Stromal cell of bone marrow (primary cell): Measurements from ENCODE around the gene SLC41A1.

ENCODE experiments used
- DNase-seq: peaks from one replicate; pipeline ENCODE4 v3.0.0-alpha.2; 2012; ENCODE audit warnings: low read depth

The SLC41A1 gene

DNA sequence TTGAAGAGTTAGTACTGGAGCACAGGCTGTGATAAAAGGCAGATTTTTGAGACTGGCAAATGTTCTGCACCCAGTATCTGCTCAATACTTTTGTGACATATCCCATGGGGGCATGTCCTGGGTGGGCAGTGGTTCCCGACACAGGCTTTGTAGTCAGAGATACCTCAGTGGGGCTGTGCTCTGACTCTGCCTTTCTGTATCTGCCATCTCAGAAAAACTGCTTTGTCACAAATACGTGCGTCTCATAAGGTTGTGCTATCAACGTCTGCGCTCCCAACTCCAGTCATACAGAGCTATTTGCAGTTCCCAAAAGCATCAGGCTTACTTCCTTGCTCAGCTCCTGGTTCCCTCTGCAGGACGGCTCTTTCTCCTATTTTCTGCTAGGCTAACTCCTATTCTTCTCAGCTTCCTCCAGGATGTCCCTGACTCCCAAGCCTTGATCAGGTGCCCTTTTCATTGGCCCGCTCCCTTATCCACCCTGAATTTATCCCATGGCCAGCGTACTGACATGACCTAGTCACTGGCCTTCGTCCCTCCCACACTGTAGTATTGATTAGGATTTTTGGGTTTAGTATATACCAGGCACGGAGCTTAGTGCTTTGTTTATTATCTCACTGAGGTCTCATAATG, 25.6 kb downstream of the SLC41A1 start:
- no peak for DNase-seq

GRCh38 chr1:205786601-205787000, 26.4 kb downstream of the SLC41A1 start:
- DNase-seq: no peak

DNA sequence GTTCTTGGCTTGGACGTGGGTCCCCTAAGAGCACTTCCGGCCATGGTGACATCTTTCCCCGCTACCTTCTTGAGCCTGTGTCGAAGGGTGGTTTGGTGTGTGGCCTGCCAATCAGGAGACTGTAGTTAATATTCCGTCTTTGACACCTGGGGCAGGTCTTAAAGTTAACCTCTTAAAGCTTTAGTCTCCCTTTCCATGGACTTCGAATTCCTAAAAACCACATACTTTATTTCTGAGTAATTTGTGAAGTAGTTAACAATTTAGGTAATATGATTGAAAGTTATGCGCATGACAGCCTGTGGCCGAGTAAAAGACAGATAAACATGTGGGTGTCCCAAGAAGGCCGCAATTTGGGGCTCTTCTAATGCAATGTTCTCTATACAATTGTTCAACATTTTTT, 27.6 kb downstream of the SLC41A1 start:
- no peak for DNase-seq

GRCh38 chr1:205783904-205784303, 29.1 kb downstream of the SLC41A1 start:
- peak; percentile 49 for DNase-seq

- no peak for DNase-seq
Observed at GRCh38 chr1:205783433-205783795, 29.6 kb downstream of the SLC41A1 start.

DNA sequence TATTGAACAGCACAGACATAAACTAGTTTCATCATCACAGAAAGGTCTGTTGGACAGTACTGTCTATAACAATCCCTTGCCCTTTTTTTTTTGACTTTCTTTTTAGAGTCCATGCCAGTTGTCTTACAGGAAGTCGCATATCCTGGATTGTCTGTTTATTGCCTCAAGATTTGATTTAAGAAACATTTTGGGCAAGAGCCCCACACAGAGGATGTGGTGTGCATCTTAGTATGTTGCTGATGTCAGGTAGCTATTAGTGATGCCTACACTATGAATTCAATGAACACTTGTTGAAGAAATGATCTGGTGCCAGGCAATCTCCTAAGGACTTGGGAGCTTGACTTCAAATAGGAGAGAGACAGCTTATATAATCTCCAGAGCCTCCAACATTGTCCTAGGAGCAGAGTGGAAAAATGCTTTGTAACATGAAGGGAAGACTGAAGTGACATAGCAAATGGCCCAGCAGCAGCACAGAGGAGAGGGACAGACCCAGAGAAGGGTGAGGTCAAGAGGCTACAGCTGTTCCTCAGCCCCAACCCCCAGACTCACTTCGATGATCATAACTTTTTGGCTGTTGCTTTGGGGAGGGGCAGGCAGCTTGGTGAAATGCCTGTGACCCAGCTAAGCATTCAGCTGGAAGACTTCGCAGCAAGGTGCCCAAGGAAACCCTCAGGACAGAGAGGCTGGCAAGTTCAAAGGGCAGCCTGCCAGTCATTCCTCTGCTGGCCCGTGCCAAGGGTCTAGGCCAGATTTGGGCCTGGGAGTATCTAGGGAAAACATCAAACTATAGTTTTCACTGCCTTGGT, 30.2 kb downstream of the SLC41A1 start:
- no peak for DNase-seq

GRCh38 chr1:205780335-205780734, 32.7 kb downstream of the SLC41A1 start:
- DNase-seq: no peak

DNA sequence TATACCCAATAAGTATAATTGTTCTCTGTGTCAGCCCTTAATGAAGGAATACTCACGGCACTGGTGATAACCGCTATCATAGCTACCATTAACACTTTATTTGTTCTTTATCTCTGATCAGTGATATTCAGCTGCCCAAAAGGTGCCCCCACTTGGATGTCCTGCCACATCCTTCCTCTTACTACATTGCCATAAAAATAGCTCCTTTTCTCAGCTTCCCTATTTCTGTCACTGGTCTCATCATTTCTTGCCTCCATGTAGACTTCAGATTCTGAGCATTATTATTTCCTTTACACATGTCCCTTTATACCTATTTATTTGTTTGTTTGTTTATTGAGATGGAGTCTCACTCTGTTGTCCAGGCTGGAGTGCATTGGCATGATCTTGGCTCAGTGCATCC, 35.0 kb downstream of the SLC41A1 start:
- DNase-seq: no peak

DNA sequence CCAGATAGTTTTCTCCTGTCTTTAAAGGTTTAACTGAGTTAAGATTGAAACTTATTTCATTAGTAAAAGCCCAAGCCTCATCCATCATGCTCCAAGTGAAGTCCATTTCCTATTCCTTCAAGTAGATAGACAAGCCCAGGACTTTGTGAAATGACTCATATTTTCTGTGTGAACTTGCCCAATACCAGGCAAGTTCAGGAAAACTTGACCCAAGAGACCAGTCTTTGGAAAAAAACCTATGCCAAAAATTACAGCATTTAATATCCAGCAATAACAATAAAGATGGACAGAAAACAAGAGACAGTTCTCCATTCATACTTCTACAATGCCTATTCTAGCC, 37.3 kb downstream of the SLC41A1 start:
- DNase-seq: peak; percentile 93

DNA sequence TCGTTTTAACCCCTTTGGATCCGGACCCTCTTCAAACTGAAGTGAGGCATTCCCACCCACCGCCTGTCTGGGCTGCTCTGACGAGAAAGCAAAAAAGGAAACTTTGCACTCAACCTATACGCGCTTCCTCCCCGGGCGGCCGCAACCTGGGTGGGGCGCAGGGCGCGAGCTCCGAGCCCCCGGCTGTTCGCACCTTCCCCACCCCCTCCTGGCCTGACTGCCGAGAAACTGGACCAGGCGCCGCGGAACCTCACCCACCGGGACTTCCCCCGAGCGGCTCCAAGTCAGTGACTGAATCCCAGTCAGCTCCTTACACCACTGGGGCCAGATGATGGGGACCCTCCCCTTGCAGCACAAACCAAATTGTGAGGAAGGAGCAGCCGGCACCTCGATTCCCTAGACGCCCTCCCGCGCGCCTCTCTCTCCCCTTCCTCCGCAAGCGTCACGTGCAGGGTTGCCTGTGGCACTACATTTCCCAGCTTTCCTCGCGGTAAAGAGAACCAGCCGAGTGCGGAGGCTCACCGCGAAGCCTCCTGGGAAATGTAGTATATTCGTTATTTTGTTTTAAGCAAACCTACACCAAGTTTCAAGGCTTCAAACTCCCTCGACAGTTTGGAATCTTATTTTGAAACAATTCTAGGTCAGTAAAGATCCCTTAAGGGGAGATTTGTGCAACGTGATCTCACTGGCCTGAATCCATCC, 37.8 kb downstream of the SLC41A1 start, which contains the start of gene RAB29:
Gene RAB29, minus strand, starts transcription at position 468 of the 702 bp plus-strand sequence. CDS start 526 bp downstream, outside the sequence.
- DNase-seq: peak; percentile 86

DNA sequence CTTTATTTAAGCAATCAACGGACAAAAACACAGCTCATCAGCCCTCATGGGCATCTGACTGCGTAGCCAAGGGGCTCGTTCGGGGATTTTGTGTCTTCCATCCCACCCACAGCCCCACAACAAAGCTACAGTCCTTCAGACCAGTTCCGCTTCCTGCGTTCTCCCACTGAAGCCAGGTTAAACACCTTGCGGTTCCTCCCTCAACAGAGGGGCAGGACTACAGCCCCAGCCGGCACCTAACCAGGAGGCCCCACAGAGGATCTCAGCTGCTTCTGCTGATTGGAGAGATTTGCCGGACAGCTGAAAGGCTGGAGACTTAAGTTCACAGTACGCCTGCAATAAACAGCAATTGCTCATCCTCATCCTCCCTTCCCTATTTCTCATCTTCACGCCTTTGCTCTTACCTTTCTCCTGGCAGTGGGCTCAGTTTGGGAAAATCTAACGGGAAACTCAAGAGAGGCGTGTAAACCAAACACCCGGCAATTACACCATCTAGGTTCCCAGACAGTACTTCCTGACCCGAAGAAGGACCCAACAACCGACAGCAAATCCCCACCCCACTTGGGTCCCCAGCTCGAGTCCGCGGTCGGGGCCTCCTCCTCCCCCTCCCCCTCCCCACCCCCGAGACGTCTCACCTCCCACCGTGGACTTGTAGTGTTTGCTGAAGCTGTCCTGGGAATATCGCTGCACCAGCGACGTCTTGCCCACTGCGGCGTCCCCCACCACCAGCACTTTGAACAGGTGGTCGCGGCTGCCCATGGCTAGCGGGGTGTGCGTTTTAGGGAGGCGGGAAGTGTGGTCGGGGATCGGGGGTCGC, 38.6 kb downstream of the SLC41A1 start:
- DNase-seq: no peak

DNA sequence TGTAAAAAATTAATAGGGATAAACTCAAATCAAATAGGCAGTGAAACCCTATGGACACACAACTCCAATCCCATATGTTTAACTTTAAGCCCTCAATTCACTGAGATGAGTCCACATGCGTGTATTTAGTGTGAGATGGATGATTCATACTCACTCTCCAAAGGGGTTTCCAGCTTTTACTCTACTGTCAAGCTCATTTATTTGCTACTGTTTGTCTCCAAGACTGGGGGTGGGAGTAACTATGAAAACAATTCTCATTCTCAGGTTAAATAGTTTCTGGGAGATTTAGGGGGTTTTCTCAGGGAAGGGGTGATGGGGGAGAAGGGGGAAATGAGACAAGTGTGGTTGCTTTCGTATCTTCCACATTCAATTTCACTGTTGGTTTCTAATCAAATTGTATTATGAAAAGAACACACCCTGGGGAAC, 40.4 kb downstream of the SLC41A1 start:
- DNase-seq: no peak

GRCh38 chr1:205770618-205771017, 42.4 kb downstream of the SLC41A1 start:
- no peak for DNase-seq

GRCh38 chr1:205769641-205770365, 43.2 kb downstream of the SLC41A1 start:
- DNase-seq: no peak

GRCh38 chr1:205767248-205767647, 45.8 kb downstream of the SLC41A1 start:
- DNase-seq: no peak

DNA sequence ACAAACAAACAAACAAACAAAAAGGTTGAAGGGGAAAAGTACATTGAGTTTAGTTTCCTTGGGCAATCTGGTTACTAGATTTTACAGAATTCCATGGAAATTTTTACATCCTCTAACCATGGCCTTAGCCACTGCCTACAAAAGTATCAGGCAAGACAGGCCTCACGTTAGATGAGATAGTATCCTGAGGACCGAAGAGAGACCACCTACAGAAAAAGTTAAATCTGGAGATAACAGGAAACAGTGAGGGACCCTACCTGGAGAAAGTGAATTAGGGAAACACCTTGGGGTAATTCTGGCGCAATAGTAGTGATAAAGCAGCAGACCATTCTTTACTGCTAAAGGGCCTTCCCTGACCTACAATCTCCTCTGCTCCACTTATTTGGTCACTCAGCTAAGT, 46.4 kb downstream of the SLC41A1 start:
- no peak for DNase-seq

DNA sequence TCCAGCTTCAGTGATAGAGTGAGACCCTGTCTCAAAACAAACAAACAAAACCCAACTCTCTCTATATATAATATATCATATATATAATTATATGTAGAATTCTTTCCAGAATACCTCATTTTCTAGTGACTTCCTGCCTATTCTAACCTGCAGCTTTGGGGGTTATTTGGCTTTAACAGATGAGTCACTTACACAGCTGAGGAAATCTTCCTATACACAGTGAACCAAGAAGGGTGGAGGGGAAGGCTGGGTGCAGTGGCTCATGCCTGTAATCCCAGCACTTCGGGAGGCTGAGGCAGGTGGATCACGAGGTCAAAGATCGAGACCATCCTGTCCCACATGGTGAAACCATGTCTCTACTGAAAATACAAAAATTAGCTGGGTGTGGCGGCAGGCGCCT, 47.0 kb downstream of the SLC41A1 start:
- no peak for DNase-seq

DNA sequence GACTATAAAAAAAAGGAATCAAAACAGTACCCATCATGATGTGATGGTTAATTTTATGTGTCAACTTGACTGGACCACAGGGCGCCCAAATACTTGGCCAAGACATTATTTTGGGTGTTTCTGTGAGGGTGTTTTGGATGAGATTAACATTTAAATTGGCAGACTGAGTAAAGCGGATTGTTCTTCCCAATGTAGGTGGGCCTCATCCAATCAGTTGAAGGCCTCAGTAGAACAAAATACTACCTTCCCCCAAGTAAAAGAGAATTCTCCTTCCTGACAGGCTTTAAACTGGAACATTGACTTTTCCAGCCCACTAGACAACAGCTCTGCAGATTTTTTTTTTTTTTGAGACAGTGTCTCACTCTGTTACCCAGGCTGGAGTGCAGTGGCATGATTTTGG, 48.4 kb downstream of the SLC41A1 start:
- no peak for DNase-seq

DNA sequence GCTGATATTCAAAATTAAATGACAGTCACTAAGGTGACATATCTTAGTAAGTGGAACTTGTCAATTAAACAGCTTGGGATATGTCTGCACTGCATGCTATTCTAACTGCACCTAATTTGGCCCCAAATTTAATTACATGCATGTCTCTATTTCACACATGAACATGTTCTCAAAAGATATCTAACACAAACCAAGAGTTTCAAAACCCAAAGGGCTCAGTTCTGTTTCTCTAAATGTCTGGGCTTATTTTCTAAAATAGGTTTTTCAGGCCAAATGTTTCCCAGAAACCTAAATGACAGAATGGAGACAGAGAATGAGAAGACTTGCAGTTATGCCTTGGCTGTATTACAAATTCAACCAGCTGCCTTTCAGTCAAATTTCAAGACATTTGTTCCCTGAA, 49.0 kb downstream of the SLC41A1 start:
- DNase-seq: no peak

DNA sequence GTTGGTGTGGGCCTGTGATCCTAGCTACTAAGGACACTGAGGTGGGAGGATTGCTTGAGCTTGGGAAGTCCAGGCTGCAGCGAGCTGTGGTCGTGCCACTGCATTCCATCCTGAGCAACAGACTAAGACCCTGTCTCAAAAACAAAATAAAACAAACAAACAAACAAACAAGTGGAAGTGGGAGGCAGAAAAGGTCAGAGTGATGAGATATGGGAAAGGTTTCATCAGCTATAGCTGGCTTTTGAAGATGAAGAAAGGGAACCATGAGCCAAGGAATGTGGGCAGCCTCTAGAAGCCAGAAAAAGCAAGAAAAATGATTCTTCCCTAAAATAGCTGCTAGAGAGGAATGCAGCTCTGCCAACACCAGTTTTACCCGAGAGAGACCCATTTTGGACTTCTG, 52.4 kb downstream of the SLC41A1 start:
- no peak for DNase-seq

- DNase-seq: no peak
Observed at GRCh38 chr1:205756552-205756951, 56.4 kb downstream of the SLC41A1 start.

GRCh38 chr1:205754857-205755256, 58.1 kb downstream of the SLC41A1 start:
- no peak for DNase-seq
